HL-60/S4 treated with retinoic acid at 250 ng/mL for 4 days and 3 days (cell line): ENCODE measurements around the gene MYOM1.
"Not testable (repeated sequence)": the region's sequence is repeated elsewhere in the genome, so short reads cannot be mapped to it uniquely, and the experiment has no call there.

ENCODE experiments used
- in situ Hi-C: fragments of 300-500 bp; cut with MboI; formaldehyde crosslinking; loops from 2 replicates; pipeline ENCODE4 v1.7.0; 2022; ENCODE audit warnings: low sequenced_read_pairs

Gene MYOM1

GRCh38 chr18:3094338-3094684, 125.5 kb downstream of the MYOM1 start:
- in situ Hi-C loops: no loop called here

GRCh38 chr18:3093624-3094337, 126.0 kb downstream of the MYOM1 start:
- in situ Hi-C loops: no loop called here

GRCh38 chr18:3092727-3093126, 127.0 kb downstream of the MYOM1 start:
- in situ Hi-C loops: no loop called here

- in situ Hi-C loops: no loop called here
Measured at GRCh38 chr18:3089579-3089978, 130.2 kb downstream of the MYOM1 start.

- in situ Hi-C loops: no loop called here
Measured at GRCh38 chr18:3088449-3088848, 131.3 kb downstream of the MYOM1 start.

GRCh38 chr18:3086871-3087270, 132.9 kb downstream of the MYOM1 start:
- in situ Hi-C loops: no loop called here

- in situ Hi-C loops: no loop called here
Measured at GRCh38 chr18:3085612-3086011, 134.2 kb downstream of the MYOM1 start.

- in situ Hi-C loops: no loop called here
Measured at GRCh38 chr18:3084206-3084605, 135.6 kb downstream of the MYOM1 start.

- in situ Hi-C loops: no loop called here
Measured at GRCh38 chr18:3083766-3084165, 136.0 kb downstream of the MYOM1 start.

GRCh38 chr18:3081584-3081991, 138.2 kb downstream of the MYOM1 start:
- in situ Hi-C loops: no loop called here

- in situ Hi-C loops: no loop called here
Measured at GRCh38 chr18:3079653-3080052, 140.1 kb downstream of the MYOM1 start.

GRCh38 chr18:3075491-3075890, 144.3 kb downstream of the MYOM1 start:
- in situ Hi-C loops: no loop called here

- in situ Hi-C loops: no loop called here
Measured at GRCh38 chr18:3074087-3074486, 145.7 kb downstream of the MYOM1 start.

GRCh38 chr18:3073353-3073752, 146.4 kb downstream of the MYOM1 start:
- in situ Hi-C loops: not testable (repeated sequence)

- in situ Hi-C loops: no loop called here
Measured at GRCh38 chr18:3071676-3072075, 148.1 kb downstream of the MYOM1 start.

- in situ Hi-C loops: no loop called here
Measured at GRCh38 chr18:3069671-3070433, 149.9 kb downstream of the MYOM1 start.

- in situ Hi-C loops: no loop called here
Measured at GRCh38 chr18:3067722-3068121, 152.0 kb downstream of the MYOM1 start.

- in situ Hi-C loops: no loop called here
Measured at GRCh38 chr18:3067165-3067661, 152.6 kb downstream of the MYOM1 start.

GRCh38 chr18:3066341-3067110, 153.2 kb downstream of the MYOM1 start:
- in situ Hi-C loops: no loop called here

GRCh38 chr18:3063766-3064165, 156.0 kb downstream of the MYOM1 start:
- in situ Hi-C loops: not testable (repeated sequence)
